GM13977 (cell line): ENCODE measurements around the gene USP37.
"Not testable (repeated sequence)": the region's sequence is repeated elsewhere in the genome, so short reads cannot be mapped to it uniquely, and the experiment has no call there.

Experiments used
- DNase-seq: peaks from one replicate; pipeline ENCODE4 v3.0.0; 2012; ENCODE audit warnings: low spot score
- CTCF ChIP-seq: IDR thresholded peaks from 2 replicates; pipeline ENCODE4 v1.5.1; 2012; ENCODE audit warnings: mild to moderate bottlenecking, control low read depth; ENCODE audit not compliant: insufficient read depth; ENCODE audit errors: extremely low read depth, missing control alignments
- in situ Hi-C: fragments of 300-500 bp; cut with MboI; formaldehyde crosslinking; loops from one replicate; pipeline ENCODE4 v1.12.0; 2022; ENCODE audit warnings: low sequenced_read_pairs, low pct_unique_long_range_greater_than_20kb, mixed read lengths, inconsistent platforms; ENCODE audit not compliant: unreplicated experiment

Gene USP37

GRCh38 chr2:218555527-218555926, 12.6 kb downstream of the USP37 start:
- in situ Hi-C loops, result no loop called here
- no peak for TF ChIP-seq CTCF
- no peak for DNase-seq

GRCh38 chr2:218554225-218554624, 13.9 kb downstream of the USP37 start:
- in situ Hi-C loops, DNase-seq: not testable (repeated sequence)

- DNase-seq, result no peak
- in situ Hi-C loops, result no loop called here
- TF ChIP-seq CTCF, result no peak
These were observed 20.2 kb downstream of the USP37 start for GRCh38 chr2:218547978-218548377.

- TF ChIP-seq CTCF, result no peak
- in situ Hi-C loops, result no loop called here
- no peak for DNase-seq
These were observed 20.6 kb downstream of the USP37 start for GRCh38 chr2:218547511-218547910.

GRCh38 chr2:218546012-218546411, 22.1 kb downstream of the USP37 start:
- in situ Hi-C loops, result no loop called here
- DNase-seq, result no peak
- no peak for TF ChIP-seq CTCF

GRCh38 chr2:218540015-218540414, 28.1 kb downstream of the USP37 start:
- no peak for TF ChIP-seq CTCF
- DNase-seq, result no peak
- in situ Hi-C loops, result no loop called here

GRCh38 chr2:218536804-218537494, 31.2 kb downstream of the USP37 start:
- no peak for TF ChIP-seq CTCF
- in situ Hi-C loops, result no loop called here
- no peak for DNase-seq
